Nephron (organoid): Measurements from ENCODE around the gene NOC4L.

ENCODE experiments used
- H3K27ac Mint-ChIP-seq, 3 experiments: 2 replicates each; pipeline ENCODE4 v1.8.0; 2020; ENCODE audit warnings: mixed read lengths in 3 of 3, mild to moderate bottlenecking in 2 of 3, moderate library complexity in 1 of 3
- H3K27me3 Mint-ChIP-seq: 2 replicates; pipeline ENCODE4 v1.8.0; 2021; ENCODE audit warnings: low read depth, mild to moderate bottlenecking, moderate library complexity, mixed read lengths
- H3K36me3 Mint-ChIP-seq: 2 replicates; pipeline ENCODE4 v1.8.0; 2020; ENCODE audit warnings: low read depth, mixed read lengths
- H3K4me1 Mint-ChIP-seq: 2 replicates; pipeline ENCODE4 v1.8.0; 2020; ENCODE audit warnings: mixed read lengths
- H3K4me3 Mint-ChIP-seq, 3 experiments: 2 replicates each; pipeline ENCODE4 v1.8.0; 2020; ENCODE audit warnings: mild to moderate bottlenecking in 3 of 3, mixed read lengths in 3 of 3, moderate library complexity in 2 of 3
- H3K9me3 Mint-ChIP-seq: 2 replicates; pipeline ENCODE4 v1.8.0; 2020; ENCODE audit warnings: mixed read lengths
- CTCF ChIP-seq, 3 experiments: fragments of 200-600 bp; sonication (generic); IDR thresholded peaks; one replicate each; pipeline ENCODE4 v1.5.0; 2021; ENCODE audit warnings: antibody characterized with exemption in 3 of 3; ENCODE audit not compliant: unreplicated experiment in 3 of 3

The NOC4L gene

GRCh38 chr12:132139912-132140311, 4.3 kb upstream of the NOC4L start:
- no peak for TF ChIP-seq CTCF (IDR thresholded peaks at IDR 0.05; ENCODE audit: unreplicated experiment in 3 of 3)
- Mint-ChIP-seq H3K27me3 (peaks cover 4% of the 10 kb centered on the region), H3K4me3 (peak overlapping the region; percentile 47 to 63 (median 59)), H3K9me3 (no peaks in the 10 kb centered on the region), H3K27ac (no peak overlapping the region), H3K36me3 (peaks cover 18% of the 10 kb centered on the region), H3K4me1 (peaks cover 5% of the 10 kb centered on the region)

- Mint-ChIP-seq H3K4me3 (peak overlapping the region in 2 of 3 experiments; percentile 34 to 41), H3K27me3 (peaks cover 4% of the 10 kb centered on the region), H3K4me1 (peaks cover 5% of the 10 kb centered on the region), H3K9me3 (no peaks in the 10 kb centered on the region), H3K27ac (no peak overlapping the region), H3K36me3 (peaks cover 18% of the 10 kb centered on the region)
- no peak for TF ChIP-seq CTCF (IDR thresholded peaks at IDR 0.05; ENCODE audit: unreplicated experiment in 3 of 3)
Measured at GRCh38 chr12:132140501-132140900, 3.8 kb upstream of the NOC4L start.

GRCh38 chr12:132140918-132141841, 3.1 kb upstream of the NOC4L start:
- peaks cover 4% of the 10 kb centered on the region for H3K27me3 Mint-ChIP-seq
- no peak for TF ChIP-seq CTCF (IDR thresholded peaks at IDR 0.05; ENCODE audit: unreplicated experiment in 3 of 3)
- peak overlapping the region; percentile 54 to 84 (median 61) for H3K4me3 Mint-ChIP-seq
- H3K36me3 Mint-ChIP-seq: peaks cover 24% of the 10 kb centered on the region
- H3K4me1 Mint-ChIP-seq: peaks cover 8% of the 10 kb centered on the region
- H3K27ac Mint-ChIP-seq: no peak overlapping the region
- H3K9me3 Mint-ChIP-seq: no peaks in the 10 kb centered on the region

- no peak for TF ChIP-seq CTCF (IDR thresholded peaks at IDR 0.05; ENCODE audit: unreplicated experiment in 3 of 3)
- Mint-ChIP-seq H3K4me1 (peaks cover 10% of the 10 kb centered on the region), H3K9me3 (no peaks in the 10 kb centered on the region), H3K36me3 (peaks cover 26% of the 10 kb centered on the region), H3K27me3 (peaks cover under 1% of the 10 kb centered on the region), H3K27ac (no peak overlapping the region), H3K4me3 (peak overlapping the region; percentile 78 to 84 (median 79))
Measured at GRCh38 chr12:132141976-132142678, 2.1 kb upstream of the NOC4L start.

- no peaks in the 10 kb centered on the region for H3K9me3 Mint-ChIP-seq
- no peak for TF ChIP-seq CTCF (IDR thresholded peaks at IDR 0.05; ENCODE audit: unreplicated experiment in 3 of 3)
- peaks cover 25% of the 10 kb centered on the region for H3K36me3 Mint-ChIP-seq
- peaks cover 10% of the 10 kb centered on the region for H3K4me1 Mint-ChIP-seq
- H3K27ac Mint-ChIP-seq: no peak overlapping the region
- H3K4me3 Mint-ChIP-seq: peak overlapping the region; percentile 78 to 84 (median 79)
- no peaks in the 10 kb centered on the region for H3K27me3 Mint-ChIP-seq
Measured at GRCh38 chr12:132142679-132143335, 1.4 kb upstream of the NOC4L start.
